ENCODE results near the gene C1QL1.

The C1QL1 gene

GRCh38 chr17:44913676-44914075 is 54.4 kb downstream of the C1QL1 start:
- DNase-seq (ENCODE audit: low spot score): no peak

GRCh38 chr17:44912763-44913544 is 55.1 kb downstream of the C1QL1 start:
- DNase-seq (ENCODE audit: low spot score): no peak

GRCh38 chr17:44911133-44912001 is 56.7 kb downstream of the C1QL1 start:
- DNase-seq (ENCODE audit: low spot score): peak; percentile 18

- no peak for DNase-seq (ENCODE audit: low spot score)
These were observed 57.6 kb downstream of the C1QL1 start for GRCh38 chr17:44910231-44911106.

Measured in hematopoietic multipotent progenitor cell treated with erythropoietin and hydrocortisone succinate and interleukin-3 and kit ligand, for 15 days (in vitro differentiated cells).